B cell (primary cell): ENCODE measurements around the gene ARRB2. TPM values are rescaled to one million over a fixed set of nuclear protein-coding genes. Genes with fewer than 3 reads are reported as not detected.

Source experiments
- ATAC-seq: fragments of 200-7000 bp; cut with Tn5 transposase; one replicate; pipeline ENCODE4 v1.10.0; 2021; ENCODE audit warnings: low read depth, mild to moderate bottlenecking, moderate number of reproducible peaks, moderate library complexity
- CTCF ChIA-PET: fragments of 350-600 bp; sonication (Branson Sonifier 250); formaldehyde crosslinking; loops from one replicate; lab custom pipeline; 2021; ENCODE audit warnings: antibody characterized with exemption, inconsistent platforms; lab: Charles Lee
- POLR2A ChIA-PET: fragments of 350-600 bp; sonication (Branson Sonifier 250); formaldehyde crosslinking; loops from one replicate; lab custom pipeline; 2021; ENCODE audit warnings: antibody characterized with exemption; lab: Charles Lee
- DNase-seq: peaks from one replicate; pipeline ENCODE4 v3.0.0; 2013
- H2AFZ ChIP-seq: 2 replicates; pipeline ENCODE4 v1.6.1; 2012; ENCODE audit warnings: mild to moderate bottlenecking, low read depth, low read length; ENCODE audit not compliant: insufficient read depth, poor library complexity, severe bottlenecking
- H3K27ac ChIP-seq, 2 donors: 1 replicate in 1 of 2; 2 replicates in 1 of 2; pipeline ENCODE4 v1.5.1; 2012 to 2013; ENCODE audit warnings: low read length in 2 of 2, mild to moderate bottlenecking in 2 of 2, moderate library complexity in 1 of 2
- H3K27me3 ChIP-seq, 4 experiments: fragments of 200-600 bp in 1 of 4; sonication (generic) in 1 of 4; replicated peaks in 1 of 4; 1 replicate in 2 of 4; 2 replicates in 2 of 4; pipeline versions ENCODE4 v1.6.1 to v1.7.0; 2013 to 2016; ENCODE audit warnings: low read length in 3 of 4, mild to moderate bottlenecking in 2 of 4, mixed read lengths in 1 of 4, moderate library complexity in 1 of 4; ENCODE audit not compliant: insufficient read depth in 4 of 4, control insufficient read depth in 3 of 4; ENCODE audit errors: control extremely low read depth in 1 of 4
- H3K36me3 ChIP-seq, 2 experiments: replicated peaks in 1 of 2; 1 replicate in 1 of 2; 2 replicates in 1 of 2; pipeline versions ENCODE4 v1.6.1 to v1.7.1; 2013; ENCODE audit warnings: low read length in 1 of 2; ENCODE audit not compliant: insufficient read depth in 2 of 2, control insufficient read depth in 1 of 2; ENCODE audit errors: control extremely low read depth in 1 of 2, extremely low read depth in 1 of 2
- H3K4me1 ChIP-seq, 2 donors: fragments of 200-600 bp in 1 of 2; sonication (generic) in 1 of 2; 1 replicate in 1 of 2; 2 replicates in 1 of 2; pipeline versions ENCODE4 v1.5.1 to v1.6.1; 2013 to 2017; ENCODE audit warnings: low read length in 2 of 2; ENCODE audit not compliant: control insufficient read depth in 2 of 2, insufficient read depth in 2 of 2
- H3K4me2 ChIP-seq: replicated peaks from 2 replicates; pipeline ENCODE3; 2012; ENCODE audit warnings: mild to moderate bottlenecking, low read depth, low read length; ENCODE audit not compliant: poor library complexity, severe bottlenecking
- H3K4me3 ChIP-seq, 5 experiments: fragments of 200-600 bp in 1 of 5; sonication (generic) in 1 of 5; 1 replicate in 3 of 5; 2 replicates in 2 of 5; pipeline versions ENCODE4 v1.5.1 to v1.7.0; 2011 to 2016; ENCODE audit warnings: low read length in 4 of 5, mild to moderate bottlenecking in 4 of 5, low read depth in 2 of 5, control low read depth in 1 of 5, moderate library complexity in 1 of 5; ENCODE audit not compliant: insufficient read depth in 1 of 5; ENCODE audit errors: control extremely low read depth in 1 of 5, extremely low read depth in 1 of 5
- H3K79me2 ChIP-seq: fragments of 200-600 bp; sonication (generic); one replicate; pipeline ENCODE4 v1.6.0; 2016; ENCODE audit warnings: low read length; ENCODE audit not compliant: control insufficient read depth, insufficient read depth
- H3K9ac ChIP-seq: fragments of 200-600 bp; sonication (generic); 2 replicates; pipeline ENCODE4 v1.6.1; 2017; ENCODE audit warnings: mild to moderate bottlenecking, low read length, moderate library complexity
- H3K9me3 ChIP-seq, 3 donors: one replicate each; pipeline versions ENCODE4 v1.6.1 to v1.7.1; 2013; ENCODE audit warnings: low read length in 2 of 3; ENCODE audit not compliant: control insufficient read depth in 2 of 3, insufficient read depth in 1 of 3; ENCODE audit errors: control extremely low read depth in 1 of 3
- H4K20me1 ChIP-seq: 2 replicates; pipeline ENCODE4 v1.6.0; 2012; ENCODE audit warnings: mild to moderate bottlenecking, low read length; ENCODE audit not compliant: insufficient read depth, control insufficient read depth, poor library complexity, severe bottlenecking
- H3K27ac Mint-ChIP-seq: one replicate; pipeline ENCODE4 v1.8.0; 2021; ENCODE audit warnings: mixed read lengths
- H3K27me3 Mint-ChIP-seq: one replicate; pipeline ENCODE4 v1.8.0; 2021; ENCODE audit warnings: mixed read lengths
- H3K4me1 Mint-ChIP-seq: one replicate; pipeline ENCODE4 v1.8.0; 2021; ENCODE audit warnings: mixed read lengths
- H3K4me3 Mint-ChIP-seq: one replicate; pipeline ENCODE4 v1.8.0; 2021; ENCODE audit warnings: mixed read lengths
- H3K9me3 Mint-ChIP-seq: one replicate; pipeline ENCODE4 v1.8.0; 2022; ENCODE audit warnings: mixed read lengths; ENCODE audit not compliant: insufficient read depth
- CTCF ChIP-seq: fragments of 200-600 bp; IDR thresholded peaks from one replicate; pipeline ENCODE4 v1.8.0; 2022; ENCODE audit warnings: antibody characterized with exemption, mild to moderate bottlenecking
- EZH2 ChIP-seq: IDR thresholded peaks from 2 replicates; pipeline ENCODE4 v1.6.1; 2012; ENCODE audit warnings: borderline replicate concordance, low read depth, mild to moderate bottlenecking, moderate library complexity, low read length; ENCODE audit not compliant: insufficient read depth, poor library complexity, severe bottlenecking
- WGBS: methylation state at CpG from one replicate; pipeline ENCODE4 v1.1.5; 2013; ENCODE audit warnings: missing lambda C conversion rate; ENCODE audit not compliant: insufficient coverage; 5-methylcytosine and 5-hydroxymethylcytosine counted together
- intact Hi-C: fragments of 100-400 bp; cut with micrococcal nuclease; formaldehyde crosslinking; loops from one replicate; pipeline ENCODE4 v1.10.0; 2022
- polyA plus RNA-seq: library from polyadenylated mRNA; depleted of rRNA; stranded (reverse); fragments of >200 nt; gene quantifications from 2 replicates; pipeline ENCODE4 v1.2.3, GENCODE V29; 2012
- total RNA-seq, 2 donors: library from RNA; stranded (reverse); fragments of 120-200 nt in 1 of 2; gene quantifications; 1 replicate in 1 of 2; 2 replicates in 1 of 2; pipeline versions ENCODE4 v1.2.3 to v1.2.4, GENCODE V29; 2013 to 2022

Gene ARRB2
- total and polyA plus RNA-seq, 2 donors (not counting 1 experiment from before 2014, with no cell fraction given), result 111 to 164 TPM

DNA sequence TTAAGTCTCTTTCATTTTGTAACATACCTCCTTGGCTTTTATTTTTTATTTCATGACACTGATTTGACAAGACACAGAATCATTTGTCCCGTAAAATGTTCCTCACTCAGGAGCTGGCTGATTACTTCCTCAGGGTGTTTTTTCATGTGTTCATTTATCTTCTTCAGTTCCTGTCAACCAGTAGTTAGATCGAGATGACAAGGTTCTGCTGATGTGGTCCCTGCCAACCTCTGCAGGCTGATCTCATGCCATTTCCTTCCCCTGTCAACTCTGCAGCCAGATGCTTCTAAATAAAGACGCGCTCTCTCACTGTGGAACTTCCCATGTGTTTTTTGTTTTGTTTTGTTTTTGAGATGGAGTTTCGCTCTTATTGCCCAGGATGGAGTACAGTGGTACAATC lies 37.4 kb downstream of the ARRB2 start:
- CTCF ChIA-PET, result interaction anchor here (0.6 to 1.0 kb wide), 2 partner anchors 24 to 31 kb away, joined by 3 to 4 read pairs; partner anchors contain the start of gene TM4SF5

More for the DNA sequence above, 37.4 kb downstream of the ARRB2 start:
- Mint-ChIP-seq H3K4me3 (peak overlapping the region; percentile 55), H3K4me1 (peaks cover 15% of the 10 kb centered on the region), H3K27ac (peak overlapping the region; percentile 10), H3K9me3 (no peaks in the 10 kb centered on the region), H3K27me3 (peaks cover 33% of the 10 kb centered on the region)
- Histone ChIP-seq H2AFZ (peak overlapping the region; percentile 46), H3K27me3 (peaks cover 0 to 38% (median 19%) of the 10 kb centered on the region in 4 experiments), H3K4me3 (peak overlapping the region in 1 of 5 experiments; percentile 33), H3K4me2 (peak overlapping the region; percentile 56), H3K9ac (no peak overlapping the region), H4K20me1 (no peaks in the 10 kb centered on the region), H3K79me2 (no peaks in the 10 kb centered on the region), H3K9me3 (no peaks in the 10 kb centered on the region), H3K27ac (no peak overlapping the region), H3K4me1 (peaks cover 18 to 19% of the 10 kb centered on the region in 2 donors), H3K36me3 (no peaks in the 10 kb centered on the region)
- intact Hi-C loops, result no loop called here
- TF ChIP-seq CTCF (no peak), EZH2 (no peak)
- ATAC-seq, result peak; percentile 56
- DNase-seq, result peak; percentile 56
- WGBS, result 3% methylated on average over 4 of the region's 5 CpGs
- POLR2A ChIA-PET, result interaction anchor here (0.6 kb wide), 2 partner anchors 10 to 983 kb away, joined by 3 to 4 read pairs; no protein-coding TSS in a partner anchor
